KOPT-K1 (cell line): ENCODE results near the gene TSNAXIP1.
A peak's percentile ranks its signal among the peaks of the same experiment; 100 is the strongest.
"Not testable (repeated sequence)": the region's sequence is repeated elsewhere in the genome, so short reads cannot be mapped to it uniquely, and the experiment has no call there.

Experiments
- H3K27ac ChIP-seq: fragments of 200-600 bp; sonication (generic); 2 replicates; pipeline ENCODE4 v1.5.1; 2016; ENCODE audit warnings: antibody characterized with exemption, mild to moderate bottlenecking, low read depth, low read length; ENCODE audit not compliant: poor library complexity, severe bottlenecking
- H3K36me3 ChIP-seq: fragments of 200-600 bp; sonication (generic); 2 replicates; pipeline ENCODE4 v1.5.1; 2017; ENCODE audit warnings: antibody characterized with exemption, mild to moderate bottlenecking, low read length, moderate library complexity; ENCODE audit not compliant: insufficient read depth
- H3K9me3 ChIP-seq: fragments of 200-600 bp; sonication (generic); 2 replicates; pipeline ENCODE4 v1.5.1; 2017; ENCODE audit warnings: antibody characterized with exemption, low read length, mild to moderate bottlenecking; ENCODE audit not compliant: insufficient read depth, poor library complexity, severe bottlenecking

TSNAXIP1 gene

DNA sequence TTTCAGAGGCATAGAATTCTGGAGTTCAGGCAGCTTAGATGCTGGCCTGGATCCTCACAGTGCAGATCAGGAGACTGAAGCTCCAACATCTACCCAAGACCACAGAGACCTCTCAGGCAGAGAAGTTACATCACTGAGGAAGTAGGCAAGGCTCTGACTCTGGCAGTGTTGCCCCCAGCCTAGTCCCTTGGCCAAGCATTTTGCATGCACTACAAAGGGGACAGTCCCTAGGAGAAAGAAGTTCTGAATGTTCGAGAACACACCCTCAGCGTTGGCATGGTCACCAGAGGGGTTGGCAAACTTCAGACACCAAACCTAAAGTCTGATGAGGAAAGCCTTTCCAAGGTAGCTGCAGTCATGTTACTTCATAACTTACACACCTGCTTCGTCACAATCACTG is 2.8 kb upstream of the TSNAXIP1 start:
- Histone ChIP-seq H3K27ac (no peak overlapping the region), H3K36me3 (peaks cover 40% of the 10 kb centered on the region)

DNA sequence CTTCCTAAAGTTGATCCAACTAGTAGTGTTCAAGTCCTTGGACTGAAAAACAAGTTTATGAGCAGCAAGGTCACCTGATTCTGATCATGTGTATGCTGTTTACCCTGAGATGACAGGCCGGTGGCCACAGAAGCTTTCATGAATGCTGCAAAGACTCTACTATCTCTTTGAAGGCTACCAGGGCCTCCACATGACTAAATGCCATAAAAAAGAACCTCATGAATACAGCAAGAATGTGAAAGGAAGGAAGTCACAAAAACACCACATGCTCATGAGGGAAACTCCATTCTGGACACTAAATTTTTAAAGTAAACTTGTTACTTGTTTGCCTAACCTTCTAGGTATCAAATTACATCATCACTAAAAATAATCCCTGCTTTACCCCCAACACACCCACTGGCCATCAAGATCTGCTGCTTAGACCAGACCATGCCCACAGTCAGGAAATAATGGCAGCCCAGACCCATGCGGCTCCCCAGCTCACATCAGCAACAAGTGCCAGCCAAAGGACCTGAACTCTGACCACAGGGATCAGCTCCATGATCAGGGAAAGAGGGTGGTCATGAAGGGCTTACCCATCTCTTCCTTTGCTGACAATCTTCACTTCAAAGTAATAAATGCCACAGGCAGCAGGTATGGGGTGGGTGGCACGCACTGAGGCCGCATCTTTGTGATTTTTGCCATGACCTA is 1.7 kb upstream of the TSNAXIP1 start:
- Histone ChIP-seq H3K27ac (peak overlapping the region; percentile 84), H3K9me3 (no peaks in the 10 kb centered on the region), H3K36me3 (peaks cover 31% of the 10 kb centered on the region)

More for the DNA sequence above, 2.8 kb upstream of the TSNAXIP1 start:
- H3K9me3 ChIP-seq, result no peaks in the 10 kb centered on the region

DNA sequence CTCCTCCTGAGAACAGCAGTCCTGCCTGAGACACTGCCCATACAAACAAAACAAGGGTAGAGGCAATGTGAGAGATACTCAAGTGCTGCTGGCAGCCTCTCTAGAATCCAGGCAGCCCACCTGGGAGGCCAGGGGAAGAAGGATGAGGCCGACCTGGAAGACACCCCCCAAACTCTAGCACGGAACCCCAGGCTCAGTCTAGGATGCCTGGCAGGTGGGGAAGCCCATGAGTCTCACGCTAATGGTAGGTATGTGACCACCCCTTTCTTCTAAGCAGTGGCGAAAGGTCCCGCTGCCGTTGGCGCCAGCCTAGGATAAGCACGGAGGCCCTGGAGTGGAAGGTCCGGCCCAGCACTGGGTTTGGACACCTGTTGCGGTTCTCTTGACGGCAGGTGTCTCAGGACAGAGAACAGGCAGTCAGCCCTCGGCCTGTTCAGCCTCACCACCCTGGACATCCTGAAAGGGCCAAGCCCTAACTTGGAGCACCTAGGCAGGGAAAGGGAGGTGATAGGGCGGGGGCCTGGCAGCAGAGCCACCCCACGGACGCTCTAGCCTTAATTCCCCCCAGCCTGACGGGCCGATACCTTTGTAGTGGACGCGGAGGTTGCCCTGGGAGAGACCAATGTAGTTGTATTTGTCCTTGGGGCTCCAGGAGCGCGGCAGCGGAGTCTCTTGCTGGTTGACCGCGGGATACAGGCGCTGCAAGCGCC is 816 bp upstream of the TSNAXIP1 start:
- Histone ChIP-seq H3K36me3 (peaks cover 22% of the 10 kb centered on the region), H3K9me3 (no peaks in the 10 kb centered on the region), H3K27ac (peak overlapping the region; percentile 84)

DNA sequence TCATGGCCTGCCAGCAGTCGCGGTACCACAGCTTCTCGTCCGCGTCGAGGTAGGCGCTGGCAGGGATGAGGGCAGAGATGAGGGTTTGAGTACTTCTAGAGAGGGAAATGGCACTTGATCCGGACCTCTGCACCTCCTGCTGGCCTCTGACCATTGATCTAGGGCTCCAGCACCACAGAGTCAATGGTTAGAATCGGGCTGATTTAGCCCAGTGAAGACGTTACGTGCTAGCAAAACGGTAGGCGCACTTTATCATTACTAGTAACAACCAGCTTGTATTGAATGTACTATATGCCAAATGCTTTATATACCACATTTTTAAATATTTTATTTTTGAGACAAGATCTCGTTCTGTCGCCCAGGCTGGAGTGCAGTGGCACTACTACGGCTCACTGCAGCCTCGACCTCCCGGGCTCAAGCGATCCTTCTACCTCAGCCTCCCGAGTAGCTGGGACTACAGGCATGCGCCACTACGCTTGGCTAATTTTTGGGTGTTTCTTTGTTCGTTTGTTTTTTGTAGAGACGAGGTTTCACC is 526 bp downstream of the TSNAXIP1 start:
- Histone ChIP-seq H3K36me3 (peaks cover 17% of the 10 kb centered on the region), H3K9me3 (no peaks in the 10 kb centered on the region), H3K27ac (peak overlapping the region; percentile 84)

DNA sequence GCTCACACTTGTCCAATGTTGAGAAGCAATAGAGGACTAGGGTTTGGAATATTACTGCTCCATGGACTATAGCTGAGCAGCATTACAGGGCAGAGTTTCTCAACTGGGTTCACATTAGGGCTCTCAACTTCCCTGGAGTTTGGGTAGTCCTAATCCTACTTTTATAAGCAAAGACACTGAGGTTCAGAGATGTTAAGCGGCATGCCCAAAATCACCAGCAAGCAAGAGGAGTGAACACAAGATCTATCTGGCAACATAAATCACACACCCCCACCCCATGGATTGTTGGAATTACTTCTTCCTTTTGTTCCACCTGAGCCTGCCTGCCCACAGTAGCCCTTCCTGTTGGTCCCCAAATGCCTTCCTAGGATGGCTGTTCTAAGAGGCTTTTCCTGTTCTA is 5.2 kb downstream of the TSNAXIP1 start:
- no peaks in the 10 kb centered on the region for H3K9me3 ChIP-seq
- H3K27ac ChIP-seq, result no peak overlapping the region

DNA sequence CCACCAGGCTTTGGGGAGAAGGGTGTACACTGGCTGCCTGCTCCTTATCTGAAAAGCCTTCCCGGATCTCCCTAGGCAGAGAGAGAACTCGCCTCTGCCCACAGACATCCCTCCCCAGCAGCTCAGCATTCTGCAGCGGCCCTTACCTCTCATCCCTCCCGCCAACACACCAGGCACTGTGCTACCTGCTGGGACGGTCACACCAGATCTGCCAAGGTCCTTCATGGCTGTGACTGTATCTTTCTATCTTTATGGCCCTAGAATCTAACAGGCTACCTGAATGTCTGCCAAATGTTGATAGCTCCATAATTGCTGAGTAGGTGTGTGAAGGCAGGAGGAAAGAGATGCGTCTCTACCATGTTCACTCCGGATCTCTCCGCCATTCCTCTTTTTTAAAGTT is 7.9 kb downstream of the TSNAXIP1 start:
- no peak overlapping the region for H3K27ac ChIP-seq
- no peaks in the 10 kb centered on the region for H3K9me3 ChIP-seq

More for the DNA sequence above, 5.2 kb downstream of the TSNAXIP1 start:
- H3K36me3 ChIP-seq, result no peaks in the 10 kb centered on the region

DNA sequence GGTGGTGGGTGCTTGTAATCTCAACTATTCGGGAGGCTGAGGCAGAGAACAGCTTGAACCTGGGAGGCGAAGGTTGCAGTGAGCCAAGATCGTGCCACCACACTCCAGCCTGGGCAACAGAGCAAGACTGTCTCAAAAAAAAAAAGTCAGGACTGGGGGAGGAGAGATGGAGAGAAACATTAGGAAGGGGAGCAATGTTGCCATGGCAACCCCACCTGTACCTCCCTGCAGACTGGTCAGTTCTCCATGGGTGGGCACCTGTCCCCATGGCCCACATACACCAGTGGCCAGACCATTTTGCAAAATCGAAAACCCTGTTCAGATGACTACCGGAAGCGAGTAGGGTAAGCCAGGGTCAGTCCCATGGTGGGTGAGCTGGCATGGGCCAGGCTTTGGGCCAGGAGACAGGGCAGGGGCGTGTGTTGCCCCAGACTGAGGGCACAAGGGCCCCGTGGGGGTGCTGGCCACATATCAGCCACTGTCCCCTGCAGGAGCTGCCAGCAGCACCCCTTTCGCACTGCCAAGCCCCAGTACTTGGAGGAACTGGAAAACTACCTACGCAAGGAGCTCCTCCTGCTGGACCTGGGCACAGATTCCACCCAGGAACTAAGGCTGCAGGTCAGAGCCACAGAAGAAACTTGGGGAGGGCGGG is 14.0 kb downstream of the TSNAXIP1 start:
- Histone ChIP-seq H3K9me3 (no peaks in the 10 kb centered on the region), H3K36me3 (no peaks in the 10 kb centered on the region), H3K27ac (no peak overlapping the region)

More for the DNA sequence above, 7.9 kb downstream of the TSNAXIP1 start:
- no peaks in the 10 kb centered on the region for H3K36me3 ChIP-seq

DNA sequence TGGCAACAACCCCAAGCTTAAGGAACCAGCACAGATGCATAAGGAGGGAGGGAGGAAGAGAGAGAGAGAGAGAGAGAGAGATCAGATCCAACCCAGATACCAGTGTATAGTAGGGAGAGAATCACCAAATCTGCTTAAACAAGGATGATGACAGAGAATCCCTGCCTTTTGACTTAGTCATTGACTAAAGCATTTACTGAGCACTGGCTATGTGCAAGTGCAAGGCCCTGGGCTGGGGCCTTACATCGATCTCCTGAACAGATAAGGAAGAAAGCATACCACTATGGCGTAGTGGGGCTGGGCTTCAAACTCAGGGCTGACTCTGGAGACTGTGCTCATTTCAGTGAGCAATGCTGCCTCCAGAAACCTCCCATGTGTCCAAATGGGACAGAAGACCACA is 15.8 kb downstream of the TSNAXIP1 start:
- H3K9me3 ChIP-seq, result no peaks in the 10 kb centered on the region
- H3K27ac ChIP-seq, result no peak overlapping the region
- H3K36me3 ChIP-seq, result peaks cover 11% of the 10 kb centered on the region; the same call in 1 of the 2 replicates

DNA sequence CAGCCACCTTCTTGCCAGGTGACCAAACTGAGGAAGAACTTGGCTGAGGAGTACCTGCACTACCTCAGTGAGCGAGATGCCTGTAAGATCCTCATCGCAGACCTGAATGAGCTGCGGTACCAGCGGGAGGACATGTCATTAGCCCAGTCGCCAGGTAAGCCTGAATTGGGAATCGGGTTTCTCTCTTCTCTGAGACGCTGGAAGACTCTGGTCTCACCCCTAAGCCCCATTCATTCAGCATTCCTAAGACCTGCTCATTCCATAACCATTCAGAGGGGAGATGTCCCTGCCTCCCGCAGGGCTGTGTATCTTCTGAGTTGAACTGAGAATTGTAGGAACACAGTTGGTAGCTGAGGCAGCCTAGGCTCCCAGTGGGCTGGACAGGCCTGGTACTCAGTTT is 18.4 kb downstream of the TSNAXIP1 start:
- Histone ChIP-seq H3K36me3 (peaks cover 37% of the 10 kb centered on the region; the same call in 1 of the 2 replicates), H3K9me3 (no peaks in the 10 kb centered on the region), H3K27ac (no peak overlapping the region)

DNA sequence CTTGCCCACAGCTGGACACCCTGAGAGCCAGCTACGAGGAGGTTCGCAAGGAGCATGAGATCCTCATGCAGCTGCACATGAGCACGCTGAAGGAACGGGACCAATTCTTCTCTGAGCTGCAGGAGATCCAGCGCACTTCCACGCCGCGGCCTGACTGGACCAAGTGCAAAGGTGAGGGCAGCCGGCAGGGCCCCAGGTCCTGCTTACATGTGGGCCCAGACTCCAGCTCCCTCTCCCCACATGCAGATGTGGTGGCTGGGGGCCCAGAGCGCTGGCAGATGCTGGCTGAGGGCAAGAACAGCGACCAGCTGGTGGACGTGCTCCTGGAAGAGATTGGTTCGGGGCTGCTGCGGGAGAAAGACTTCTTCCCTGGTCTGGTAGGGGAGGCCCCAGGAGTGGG is 19.2 kb downstream of the TSNAXIP1 start:
- H3K27ac ChIP-seq, result no peak overlapping the region
- no peaks in the 10 kb centered on the region for H3K9me3 ChIP-seq
- H3K36me3 ChIP-seq, result peaks cover 45% of the 10 kb centered on the region

DNA sequence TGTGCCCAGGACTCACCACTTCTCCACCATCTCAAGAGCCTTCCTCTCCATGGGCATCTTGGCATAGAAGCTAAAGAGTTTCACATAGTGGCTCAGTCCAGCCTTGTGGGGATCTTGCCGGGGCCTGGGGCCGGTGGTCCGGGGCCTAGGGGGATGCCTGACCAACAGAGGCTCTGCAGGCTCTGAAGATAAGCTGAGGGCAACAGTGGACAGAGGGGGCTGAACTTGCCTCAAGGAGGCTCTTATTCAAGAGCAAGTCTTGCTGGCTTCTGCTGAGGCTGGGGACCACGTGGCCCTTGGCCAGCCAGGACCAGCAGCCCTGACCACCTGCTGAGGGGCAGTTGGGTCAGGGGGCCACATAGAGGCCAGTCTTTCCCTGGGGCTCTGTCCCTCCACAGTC is 22.0 kb downstream of the TSNAXIP1 start:
- Histone ChIP-seq H3K9me3 (no peaks in the 10 kb centered on the region), H3K36me3 (peaks cover 59% of the 10 kb centered on the region), H3K27ac (no peak overlapping the region)

DNA sequence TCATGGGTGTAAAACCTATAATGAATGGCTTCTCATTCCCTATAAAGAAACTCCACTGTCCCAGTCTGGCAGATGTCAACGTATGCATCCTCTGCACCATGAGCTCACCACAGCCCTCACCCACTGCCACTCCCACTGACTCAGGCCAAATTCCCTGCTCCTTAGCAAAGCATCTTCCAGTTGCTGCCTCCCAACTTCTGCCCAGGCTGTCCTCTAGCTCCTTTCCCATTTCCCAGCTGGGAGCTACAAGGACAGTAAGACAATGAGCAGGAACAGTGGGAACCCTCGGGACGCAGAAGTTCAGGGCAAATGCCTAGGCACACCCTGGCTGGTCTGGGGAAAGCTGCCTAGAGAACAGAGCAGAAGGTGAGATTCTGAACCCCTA is 26.3 kb downstream of the TSNAXIP1 start:
- no peaks in the 10 kb centered on the region for H3K9me3 ChIP-seq
- H3K27ac ChIP-seq, result peak overlapping the region; percentile 63
- H3K36me3 ChIP-seq, result peaks cover 44% of the 10 kb centered on the region

DNA sequence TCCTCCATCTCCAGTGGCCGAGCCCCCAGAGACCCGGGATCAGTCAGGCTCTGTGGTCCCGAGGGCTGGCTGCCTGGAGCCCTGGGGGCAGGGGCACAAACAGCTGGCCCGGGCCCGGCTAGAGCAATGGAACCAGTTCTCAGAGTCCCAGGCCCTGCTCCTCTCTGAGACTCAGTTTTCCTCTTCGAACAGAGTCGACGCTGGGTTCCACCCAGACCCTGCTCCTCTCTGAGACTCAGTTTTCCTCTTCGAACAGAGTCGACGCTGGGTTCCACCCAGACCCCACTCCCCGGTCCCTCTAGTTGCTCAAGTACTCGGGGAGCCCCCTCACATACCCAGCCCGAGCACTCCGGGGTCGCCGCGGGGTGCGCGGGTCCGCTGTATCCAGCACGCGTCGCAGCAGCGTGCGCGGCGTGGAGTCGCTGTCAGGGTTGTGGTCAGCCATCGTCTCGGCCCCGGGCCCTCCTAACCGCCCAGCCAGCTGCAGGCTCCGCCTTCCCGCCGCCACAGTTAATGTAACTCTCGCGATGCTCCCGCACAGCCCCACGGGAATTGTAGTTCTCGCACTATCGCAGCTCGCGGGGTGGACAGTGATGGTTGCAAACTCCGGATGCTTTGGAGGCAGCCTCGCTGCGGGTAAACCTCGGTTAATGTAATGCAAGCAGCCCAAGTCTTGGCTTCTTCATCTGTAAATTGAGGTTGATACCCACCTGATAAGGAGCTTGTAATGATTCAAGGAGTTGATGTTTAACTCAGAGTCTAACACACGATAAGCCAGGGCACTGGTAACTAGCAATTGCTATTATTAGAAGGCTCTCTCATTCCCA is 26.9 kb downstream of the TSNAXIP1 start:
- H3K9me3 ChIP-seq, result no peaks in the 10 kb centered on the region
- peak overlapping the region; percentile 63 for H3K27ac ChIP-seq
- H3K36me3 ChIP-seq, result peaks cover 38% of the 10 kb centered on the region

DNA sequence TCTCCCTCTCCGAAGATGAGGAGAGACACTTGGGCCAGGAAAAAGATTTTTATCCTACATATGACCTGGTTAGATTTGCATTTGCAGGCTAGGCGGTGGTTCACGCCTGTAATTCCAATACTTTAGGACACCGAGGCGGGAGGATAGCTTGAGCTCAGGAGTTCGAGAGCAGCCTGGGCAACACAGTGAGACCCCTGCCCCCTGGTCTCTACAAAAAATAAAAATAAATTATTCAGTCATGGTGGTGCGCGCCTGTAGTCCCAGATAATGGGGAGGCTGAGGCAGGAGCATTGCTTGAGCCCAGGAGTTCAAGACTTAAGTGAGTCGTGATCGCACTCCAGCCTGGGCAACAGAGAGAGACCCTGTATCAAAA is 27.5 kb downstream of the TSNAXIP1 start:
- H3K9me3 ChIP-seq, result no peaks in the 10 kb centered on the region
- H3K27ac ChIP-seq, result peak overlapping the region; percentile 63
- peaks cover 32% of the 10 kb centered on the region for H3K36me3 ChIP-seq

DNA sequence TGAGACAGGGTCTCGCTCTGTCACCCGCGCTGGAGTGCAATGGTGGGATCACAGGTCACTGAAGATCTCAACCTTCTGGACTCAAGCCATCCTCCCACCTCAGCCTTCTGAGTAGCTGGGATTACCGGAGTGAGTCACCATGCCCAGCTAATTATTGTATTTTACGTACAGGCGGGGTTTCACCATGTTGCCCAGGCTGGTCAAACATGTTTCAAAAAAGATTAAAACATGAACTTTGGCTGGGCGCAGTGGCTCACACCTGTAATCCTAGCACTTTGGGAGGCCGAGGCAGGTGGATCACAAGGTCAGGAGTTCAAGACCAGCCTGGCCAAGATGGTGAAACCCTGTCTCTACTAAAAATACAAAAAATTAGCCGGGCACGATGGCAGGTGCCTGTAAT is 30.5 kb downstream of the TSNAXIP1 start:
- not testable (repeated sequence) for H3K27ac ChIP-seq, H3K36me3 ChIP-seq, H3K9me3 ChIP-seq
